HG03565 (cell line): ENCODE measurements around the gene ATP10B.
"Not testable (repeated sequence)": the region's sequence is repeated elsewhere in the genome, so short reads cannot be mapped to it uniquely, and the experiment has no call there.

Experiments used
- ATAC-seq: cut with Tn5 transposase; IDR thresholded peaks from one replicate; pipeline ENCODE4 v1.9.1; 2021; ENCODE audit warnings: mild to moderate bottlenecking, moderate library complexity; ENCODE audit not compliant: unreplicated experiment

Gene ATP10B

DNA sequence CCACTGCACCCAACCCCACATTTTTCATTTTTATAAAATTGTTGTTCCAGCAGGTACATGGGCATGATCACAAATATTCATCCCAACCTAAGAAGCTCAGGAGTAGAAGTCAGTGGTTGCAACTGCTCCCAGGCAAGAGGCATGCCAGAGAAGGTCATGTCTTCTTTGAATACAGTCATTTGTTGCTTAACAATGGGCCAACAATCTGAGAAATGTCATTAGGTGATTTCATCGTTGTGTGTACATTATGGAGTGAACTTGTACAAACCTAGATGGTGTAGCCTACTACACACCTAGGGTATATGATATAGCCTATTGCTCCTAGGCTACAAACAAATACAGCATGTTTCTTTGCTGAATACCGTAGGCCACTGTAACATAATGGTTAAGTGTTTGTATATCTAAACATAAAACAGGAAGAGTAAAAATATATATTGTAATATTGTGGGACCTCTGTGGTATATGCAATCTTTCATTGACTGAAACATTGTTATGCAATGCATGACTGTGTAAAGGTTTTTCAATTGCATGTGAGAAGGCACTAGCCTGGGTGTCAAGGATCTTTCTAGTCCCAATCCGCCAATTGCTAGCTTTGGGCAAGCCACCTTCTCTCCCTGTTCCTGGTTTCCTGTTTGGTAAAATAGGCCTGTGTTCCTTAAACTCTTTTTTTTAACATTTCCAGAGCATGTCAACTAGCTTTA is 27.6 kb downstream of the ATP10B start:
- no peak for ATAC-seq

DNA sequence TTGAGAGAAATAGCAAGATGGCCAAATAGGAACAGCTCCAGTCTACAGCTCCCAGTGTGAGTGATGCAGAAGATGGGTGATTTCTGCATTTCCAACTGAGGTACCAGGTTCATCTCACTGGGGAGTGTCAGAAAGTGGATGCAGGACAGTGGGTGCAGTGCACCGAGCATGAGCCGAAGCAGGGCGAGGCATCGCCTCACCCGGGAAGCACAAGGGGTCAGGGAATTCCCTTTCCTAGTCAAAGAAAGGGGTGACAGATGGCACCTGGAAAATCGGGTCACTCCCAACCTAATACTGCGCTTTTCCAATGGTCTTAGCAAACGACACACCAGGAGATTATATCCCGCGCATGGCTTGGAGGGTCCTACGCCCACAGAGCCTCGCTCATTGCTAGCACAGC is 39.0 kb downstream of the ATP10B start:
- not testable (repeated sequence) for ATAC-seq

GRCh38 chr5:160805376-160805775 is 46.6 kb downstream of the ATP10B start:
- ATAC-seq: no peak

- ATAC-seq: no peak
These were observed 49.4 kb downstream of the ATP10B start for GRCh38 chr5:160802592-160802991.

- no peak for ATAC-seq
These were observed 51.4 kb downstream of the ATP10B start for GRCh38 chr5:160800375-160801275.

GRCh38 chr5:160799184-160799583 is 52.8 kb downstream of the ATP10B start:
- peak; percentile 77 for ATAC-seq

DNA sequence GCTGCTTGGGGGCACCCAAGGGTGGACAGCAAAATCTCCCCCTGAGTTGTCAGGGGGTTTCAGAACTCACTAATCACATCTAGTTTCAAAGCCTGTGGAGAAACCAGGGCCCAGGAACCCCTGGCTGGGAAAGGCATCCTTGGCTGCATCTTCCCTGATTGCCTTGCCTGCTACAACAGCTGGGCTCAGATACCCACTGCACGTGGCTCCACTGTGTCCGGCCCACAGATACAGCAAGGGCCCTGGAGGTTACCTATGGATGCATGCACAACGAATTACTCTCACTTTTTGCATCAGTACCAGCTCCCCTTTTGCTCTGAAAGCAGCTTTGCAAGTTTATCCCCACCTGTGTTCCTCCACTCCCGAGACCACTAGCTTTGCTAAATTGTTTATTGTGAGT is 55.0 kb downstream of the ATP10B start:
- ATAC-seq: no peak

GRCh38 chr5:160793530-160793899 is 58.5 kb downstream of the ATP10B start:
- ATAC-seq: no peak

DNA sequence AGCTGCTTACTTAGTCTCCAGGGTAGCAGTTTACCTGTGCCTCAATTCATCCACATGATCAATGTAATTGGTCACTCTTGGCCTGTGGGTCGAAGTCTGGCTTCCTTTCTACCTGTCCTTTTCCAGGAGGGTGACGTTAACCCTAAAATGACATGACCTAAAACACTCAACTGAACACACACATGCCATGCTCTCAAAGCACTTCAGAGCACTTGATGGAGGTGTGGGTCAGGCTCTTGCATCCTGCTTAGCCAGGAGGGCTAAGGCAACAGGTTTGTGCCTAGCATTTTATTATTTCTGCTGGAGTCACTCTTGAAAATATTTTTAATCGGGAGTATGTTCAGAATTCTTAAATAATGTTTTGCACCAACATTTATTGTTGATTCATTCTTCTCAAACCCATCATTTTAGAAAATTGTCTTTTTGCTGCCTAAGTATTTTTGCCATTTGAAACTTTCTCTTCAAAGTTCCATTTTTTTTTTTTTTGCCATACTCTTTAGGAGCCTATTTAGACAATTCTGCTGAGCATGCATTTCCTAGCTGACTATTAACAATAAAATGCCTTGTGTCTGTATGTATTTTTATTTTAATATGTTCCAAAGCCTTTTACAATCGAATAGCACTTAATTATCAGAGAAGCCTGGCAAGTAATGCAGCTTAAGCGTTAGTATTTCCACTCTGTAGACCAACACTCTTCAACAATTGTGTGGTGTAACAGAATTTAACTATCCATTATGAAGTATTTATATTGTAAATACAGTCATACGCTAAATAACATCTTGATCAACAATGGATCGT is 59.1 kb downstream of the ATP10B start:
- ATAC-seq: no peak

- ATAC-seq: no peak
These were observed 59.7 kb downstream of the ATP10B start for GRCh38 chr5:160792281-160792680.

DNA sequence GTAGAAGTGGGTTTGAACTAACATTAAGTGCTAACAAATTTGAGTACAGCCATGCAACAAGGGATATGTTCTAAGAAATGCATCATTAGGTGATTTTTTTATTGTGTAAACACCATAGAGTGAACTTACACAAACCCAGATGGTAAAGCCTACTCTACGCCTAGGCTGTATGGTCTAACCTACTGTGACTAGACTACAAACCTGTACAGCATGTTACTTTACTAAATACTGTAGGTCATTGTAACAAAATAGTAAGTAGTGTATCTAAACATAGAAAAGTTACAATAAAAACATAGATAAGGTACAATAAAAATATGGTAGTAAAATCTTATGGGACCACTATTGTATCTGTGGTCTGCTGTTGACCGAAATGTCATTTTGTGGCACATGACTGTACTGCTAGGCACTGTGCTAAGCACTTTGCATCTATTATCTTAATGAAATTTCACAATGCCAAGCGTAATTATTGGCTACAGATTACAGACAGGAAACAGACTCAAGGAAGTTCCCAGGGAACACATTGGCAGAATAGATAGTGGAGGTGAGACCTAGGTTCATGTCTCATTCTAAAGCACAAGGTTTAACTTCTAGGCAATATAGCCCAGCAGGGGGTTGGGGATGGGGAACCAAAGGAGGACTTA is 62.7 kb downstream of the ATP10B start:
- no peak for ATAC-seq

- ATAC-seq: no peak
These were observed 63.8 kb downstream of the ATP10B start for GRCh38 chr5:160788102-160788660.

- no peak for ATAC-seq
These were observed 64.8 kb downstream of the ATP10B start for GRCh38 chr5:160787240-160787639.

- no peak for ATAC-seq
These were observed 77.2 kb downstream of the ATP10B start for GRCh38 chr5:160774666-160775315.

DNA sequence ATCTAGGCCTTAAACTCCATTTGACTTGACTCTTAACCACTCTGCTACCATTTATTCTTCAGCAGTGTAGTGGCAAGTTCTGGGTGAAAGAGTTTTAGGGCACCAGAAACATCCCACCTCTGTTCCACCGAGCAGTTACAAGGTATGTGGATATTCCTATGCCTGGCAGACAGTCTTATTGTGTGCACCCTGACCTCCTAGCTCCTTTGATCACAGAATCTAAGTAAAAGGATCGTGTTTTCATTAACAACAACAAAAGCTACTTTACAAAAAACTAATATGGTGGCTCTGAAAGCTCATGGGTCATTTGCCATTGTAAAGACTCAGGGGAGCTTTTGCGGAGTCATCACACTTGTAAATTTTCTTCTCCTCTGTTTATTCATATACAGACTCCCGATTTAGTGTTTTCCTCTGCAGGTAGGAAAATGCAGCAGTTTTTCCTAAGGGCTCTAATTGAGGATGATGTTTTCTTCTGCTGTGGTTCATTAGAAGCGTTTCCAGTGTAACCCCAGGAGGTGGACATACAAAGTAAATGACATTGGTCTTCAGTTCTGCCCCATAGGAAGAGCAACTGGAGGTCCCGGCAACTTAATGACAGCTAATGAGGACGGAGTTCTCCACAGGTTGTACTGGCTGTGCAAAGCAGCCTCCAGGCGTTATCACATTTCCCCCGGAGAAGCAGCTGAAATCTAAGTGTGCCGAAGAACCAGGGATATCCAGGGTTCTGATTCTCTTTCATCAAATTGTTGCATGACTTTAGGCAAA is 78.2 kb downstream of the ATP10B start:
- ATAC-seq: no peak

- no peak for ATAC-seq
These were observed 79.2 kb downstream of the ATP10B start for GRCh38 chr5:160772854-160773253.

DNA sequence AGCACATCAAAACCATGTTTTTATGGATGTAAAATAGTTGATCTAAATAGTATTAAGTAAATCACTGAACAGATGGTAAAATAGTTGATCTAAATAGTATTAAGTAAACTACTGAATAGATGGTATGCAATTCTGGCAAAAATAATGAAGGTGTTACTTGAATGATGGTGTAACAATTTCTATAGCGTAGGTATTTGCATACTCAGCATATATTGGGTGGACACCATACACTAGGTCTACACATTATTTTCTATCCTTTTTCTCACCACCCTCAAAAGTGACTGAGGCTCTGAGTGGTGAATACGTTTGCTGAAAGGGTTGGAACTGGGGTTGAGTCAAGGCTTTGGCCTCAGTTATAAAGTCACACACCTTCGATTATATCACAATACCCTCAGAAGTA is 81.3 kb downstream of the ATP10B start:
- ATAC-seq: no peak

GRCh38 chr5:160769301-160769700 is 82.7 kb downstream of the ATP10B start:
- ATAC-seq: no peak

GRCh38 chr5:160767062-160767461 is 84.9 kb downstream of the ATP10B start:
- ATAC-seq: no peak
